NCI-H2107 treated with DMSO at 0.1 percent for 48 hours (cell line): ENCODE data around the gene PIP5K1C.
"Not testable (repeated sequence)": the region's sequence is repeated elsewhere in the genome, so short reads cannot be mapped to it uniquely, and the experiment has no call there.

Experiments used
- DNase-seq: peaks from one replicate; lab custom pipeline; 2025; ENCODE audit not compliant: unreplicated experiment; lab: John Stamatoyannopoulos, UW

Gene PIP5K1C

DNA sequence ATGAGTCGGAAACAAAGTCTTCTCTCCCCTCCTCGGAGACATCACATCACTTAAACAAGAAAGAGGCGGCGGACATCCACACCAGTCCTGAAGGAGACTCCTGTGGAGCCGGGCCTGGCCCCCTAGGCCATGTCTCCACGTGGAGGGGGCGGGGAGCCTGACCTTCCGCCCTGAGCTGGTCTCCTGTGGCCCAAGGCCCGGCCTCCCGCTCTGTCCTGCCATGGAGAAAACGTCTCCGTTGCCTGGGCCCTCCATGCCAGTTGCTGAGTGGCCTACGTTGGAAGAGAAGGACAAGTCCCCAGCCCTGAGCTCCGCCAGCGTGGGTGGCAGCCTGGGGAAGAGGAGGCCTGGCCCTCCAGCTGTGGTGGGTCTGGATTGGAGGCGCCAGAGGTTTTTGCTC lies 68.2 kb downstream of the PIP5K1C start:
- DNase-seq = no peak

GRCh38 chr19:3631053-3631861 lies 69.0 kb downstream of the PIP5K1C start:
- no peak for DNase-seq

GRCh38 chr19:3628766-3629165 lies 71.5 kb downstream of the PIP5K1C start:
- not testable (repeated sequence) for DNase-seq

DNA sequence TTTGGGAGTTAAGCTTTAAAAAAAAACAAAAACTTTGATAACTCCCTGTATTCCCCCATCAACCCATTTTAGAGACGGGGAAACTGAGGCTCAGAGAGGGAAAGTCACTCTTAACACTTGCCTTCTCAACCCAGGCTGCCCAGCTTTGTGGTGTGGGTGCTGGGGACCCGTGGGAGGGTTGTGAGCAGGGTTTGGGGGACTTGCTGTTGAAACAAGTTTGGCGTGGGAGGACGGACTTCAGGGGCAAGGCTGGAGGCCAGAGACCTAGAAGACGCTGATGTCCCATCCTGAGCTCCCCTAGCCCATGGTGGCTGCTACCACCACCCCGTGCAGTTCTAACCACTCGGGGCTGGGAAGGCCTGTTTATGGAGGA lies 72.9 kb downstream of the PIP5K1C start:
- DNase-seq = no peak

GRCh38 chr19:3626473-3627350 lies 73.6 kb downstream of the PIP5K1C start, which contains the start of gene CACTIN:
CACTIN (minus strand) TSS chr19:3626790; CDS start chr19:3626762, 28 bp downstream.
- peak; percentile 98 for DNase-seq

- DNase-seq = no peak
Measured at GRCh38 chr19:3625996-3626472, 74.2 kb downstream of the PIP5K1C start.

DNA sequence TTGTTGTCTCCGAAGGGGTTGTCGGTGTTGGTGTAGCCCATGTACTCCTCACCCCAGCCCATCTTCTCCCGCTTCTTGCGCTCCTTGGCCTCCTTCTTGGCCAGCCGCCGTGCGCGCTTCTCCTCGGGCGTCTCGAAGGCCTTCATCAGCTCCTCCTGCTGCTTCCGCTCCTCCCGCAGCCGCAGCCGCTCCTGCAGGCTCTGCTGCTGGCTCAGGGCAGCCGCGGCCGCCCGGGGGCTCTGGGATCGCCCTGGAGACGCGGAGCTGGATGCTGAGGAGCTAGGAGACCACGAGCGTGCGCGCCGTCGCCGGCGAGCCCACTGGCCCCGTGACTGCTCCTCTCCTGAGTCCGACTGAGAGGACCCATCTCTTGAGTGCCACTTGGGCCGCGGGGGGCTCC lies 76.6 kb downstream of the PIP5K1C start:
- DNase-seq = no peak

GRCh38 chr19:3622224-3622623 lies 78.0 kb downstream of the PIP5K1C start:
- no peak for DNase-seq

- no peak for DNase-seq
Measured at GRCh38 chr19:3621689-3622088, 78.6 kb downstream of the PIP5K1C start.

DNA sequence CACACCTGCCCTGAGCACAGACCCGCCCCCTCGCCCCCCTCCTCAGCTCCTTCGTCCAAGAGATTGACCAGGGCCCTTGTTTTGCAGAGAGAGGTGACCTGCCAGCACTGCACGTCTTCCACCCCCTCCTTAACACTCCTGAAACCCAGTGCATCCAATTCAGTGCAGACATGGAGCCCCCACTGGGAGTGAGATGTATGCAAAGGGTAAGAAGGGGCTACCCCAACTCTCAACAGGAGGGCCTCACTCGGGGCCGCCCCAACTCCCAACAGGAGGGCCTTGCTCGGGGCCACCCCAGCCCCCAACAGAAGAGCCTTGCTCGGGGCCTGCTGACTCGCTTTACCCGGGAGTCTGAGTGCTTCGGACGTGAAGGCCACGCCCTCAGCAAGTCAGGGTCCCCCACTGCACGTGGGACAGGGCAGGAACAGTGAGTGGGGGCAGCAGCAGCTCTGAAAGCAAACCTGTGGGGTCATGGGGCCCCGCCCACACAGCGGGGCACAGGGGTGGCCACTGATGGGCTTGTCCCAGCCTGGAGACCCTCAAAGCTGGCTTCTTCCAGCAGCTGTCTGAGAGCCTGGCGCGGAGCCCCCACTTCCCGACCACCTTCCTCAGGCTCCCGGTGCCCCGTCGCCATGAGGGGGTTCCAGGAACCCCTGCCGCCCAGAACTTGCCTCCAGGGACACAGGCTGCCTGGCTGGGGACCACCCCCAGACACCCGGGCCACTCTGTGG lies 79.3 kb downstream of the PIP5K1C start:
- DNase-seq = no peak

- no peak for DNase-seq
Measured at GRCh38 chr19:3620145-3620816, 80.0 kb downstream of the PIP5K1C start.

GRCh38 chr19:3619631-3620012 lies 80.6 kb downstream of the PIP5K1C start:
- no peak for DNase-seq

GRCh38 chr19:3618811-3619630 lies 81.2 kb downstream of the PIP5K1C start:
- DNase-seq = no peak

DNA sequence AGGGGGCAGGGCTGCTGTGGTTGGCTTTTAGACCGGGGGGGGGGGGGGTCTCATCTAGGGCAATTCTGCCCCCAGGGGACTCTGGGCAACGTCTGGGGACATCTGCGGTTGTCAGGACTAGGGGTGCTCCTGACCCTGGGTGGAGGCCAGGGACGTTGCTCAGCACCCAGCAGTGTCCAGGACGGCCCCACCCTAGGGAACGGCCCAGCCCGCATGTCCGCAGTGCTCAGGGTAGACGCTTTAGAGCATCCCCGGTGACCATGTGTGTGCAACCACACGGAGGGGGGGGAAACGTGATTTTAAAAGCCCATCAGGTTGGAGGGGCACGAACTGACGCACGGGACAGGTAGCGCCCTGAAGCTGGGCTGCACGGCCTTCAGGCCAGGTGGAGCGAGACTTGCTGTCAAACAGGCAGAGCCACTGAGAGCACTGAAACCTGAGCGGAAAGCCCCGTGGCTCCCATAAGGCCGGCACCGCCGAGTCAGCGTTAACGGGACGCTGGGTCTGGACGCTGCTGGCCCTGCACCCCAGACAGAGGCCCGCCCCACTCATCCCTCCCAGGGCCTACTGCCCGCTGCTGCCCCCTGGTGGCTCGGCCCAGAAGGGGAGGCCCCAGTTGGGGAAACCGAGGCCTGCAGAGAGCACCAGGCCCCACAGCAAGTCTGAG lies 82.0 kb downstream of the PIP5K1C start:
- DNase-seq = no peak

- no peak for DNase-seq
Measured at GRCh38 chr19:3617463-3617862, 82.8 kb downstream of the PIP5K1C start.

GRCh38 chr19:3615524-3616135 lies 84.6 kb downstream of the PIP5K1C start:
- DNase-seq = no peak

DNA sequence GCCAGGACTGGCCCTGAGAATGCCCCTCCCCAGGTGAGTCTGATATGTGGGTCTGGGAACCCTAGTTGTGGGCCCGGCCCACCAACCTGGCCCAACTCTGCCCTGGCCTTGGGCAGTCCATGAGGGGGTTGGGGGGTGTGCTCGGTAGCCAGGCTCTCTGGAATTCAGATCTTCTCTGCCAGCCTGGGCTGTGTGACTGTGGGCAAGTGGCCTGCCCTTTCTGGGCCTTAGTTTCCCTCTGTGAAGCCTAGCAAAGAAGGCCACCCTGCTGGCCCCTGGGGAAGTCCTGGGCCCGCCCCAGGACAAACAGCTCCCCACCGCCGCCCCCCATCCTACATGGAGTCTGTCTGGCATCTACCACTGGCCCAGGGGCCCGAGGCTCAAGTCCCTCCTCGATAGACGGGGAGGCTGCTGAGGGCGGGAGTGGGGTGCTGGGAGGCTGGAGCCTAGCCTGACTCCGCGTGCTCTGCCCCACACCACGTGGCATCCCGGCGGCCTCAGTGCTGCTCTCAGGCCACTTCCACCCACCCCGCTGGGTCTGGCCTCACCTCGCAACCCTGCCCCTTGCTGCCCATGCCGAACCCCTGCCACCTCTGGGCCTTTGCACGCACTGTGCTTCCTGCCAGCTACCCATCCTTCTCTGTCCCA lies 85.3 kb downstream of the PIP5K1C start:
- no peak for DNase-seq
